HEK293T (cell line): ENCODE results near the gene ACBD4.

Experiments used
- CTCF ChIA-PET: fragments of 350-600 bp; formaldehyde crosslinking; extraction: SDS; loops from one replicate; lab custom pipeline; 2021; ENCODE audit warnings: antibody characterized with exemption, inconsistent platforms; lab: Yijun Ruan, JAX
- POLR2A ChIA-PET: fragments of 350-600 bp; formaldehyde crosslinking; extraction: SDS; loops from one replicate; lab custom pipeline; 2020; ENCODE audit warnings: antibody characterized with exemption, inconsistent platforms; lab: Yijun Ruan, JAX
- DNase-seq: peaks from one replicate; pipeline ENCODE4 v3.0.0; 2012; ENCODE audit warnings: mixed read lengths; ENCODE audit errors: extremely low spot score
- ARNT ChIP-seq: fragments of 450-650 bp; IDR thresholded peaks from 2 replicates; pipeline ENCODE4 v1.6.1; 2017; ENCODE audit warnings: mild to moderate bottlenecking
- BHLHE40 ChIP-seq: fragments of 450-650 bp; IDR thresholded peaks from 2 replicates; pipeline ENCODE4 v1.6.1; 2016; ENCODE audit warnings: mild to moderate bottlenecking, moderate library complexity, borderline replicate concordance
- CTBP1 ChIP-seq: fragments of 450-650 bp; IDR thresholded peaks from 2 replicates; pipeline ENCODE4 v1.6.1; 2016; ENCODE audit warnings: borderline replicate concordance
- ELF4 ChIP-seq: fragments of 450-650 bp; IDR thresholded peaks from 2 replicates; pipeline ENCODE4 v1.6.1; 2017; ENCODE audit warnings: antibody characterized with exemption
- FOXA1 ChIP-seq: fragments of 450-650 bp; IDR thresholded peaks from 2 replicates; pipeline ENCODE4 v1.6.1; 2016; ENCODE audit warnings: mild to moderate bottlenecking
- FOXK2 ChIP-seq: fragments of 450-650 bp; IDR thresholded peaks from 2 replicates; pipeline ENCODE4 v1.6.1; 2016; ENCODE audit warnings: mild to moderate bottlenecking
- FOXM1 ChIP-seq: fragments of 450-650 bp; IDR thresholded peaks from 2 replicates; pipeline ENCODE4 v1.6.1; 2017; ENCODE audit warnings: mild to moderate bottlenecking, borderline replicate concordance
- HDGF ChIP-seq: fragments of 450-650 bp; IDR thresholded peaks from 2 replicates; pipeline ENCODE4 v1.6.1; 2017; ENCODE audit warnings: antibody characterized with exemption, borderline replicate concordance
- L3MBTL2 ChIP-seq: fragments of 450-650 bp; conservative IDR thresholded peaks from 2 replicates; pipeline ENCODE4 v1.6.1; 2016; ENCODE audit warnings: mild to moderate bottlenecking
- LEF1 ChIP-seq: fragments of 450-650 bp; IDR thresholded peaks from 2 replicates; pipeline ENCODE4 v1.6.1; 2017; ENCODE audit warnings: mild to moderate bottlenecking, borderline replicate concordance
- NFRKB ChIP-seq: fragments of 450-650 bp; IDR thresholded peaks from 2 replicates; pipeline ENCODE4 v1.6.1; 2016; ENCODE audit warnings: mild to moderate bottlenecking, moderate library complexity
- SP1 ChIP-seq: fragments of 450-650 bp; IDR thresholded peaks from 2 replicates; pipeline ENCODE4 v1.6.1; 2017
- SUZ12 ChIP-seq: fragments of 450-650 bp; IDR thresholded peaks from 2 replicates; pipeline ENCODE4 v1.6.1; 2016; ENCODE audit warnings: mild to moderate bottlenecking
- TARDBP ChIP-seq: fragments of 450-650 bp; IDR thresholded peaks from 2 replicates; pipeline ENCODE4 v1.6.1; 2016
- ZNF384 ChIP-seq: fragments of 450-650 bp; IDR thresholded peaks from 2 replicates; pipeline ENCODE4 v1.6.1; 2016
- TF ChIP-seq, protein P1 (sequence below): fragments of 450-650 bp; IDR thresholded peaks from 2 replicates; pipeline ENCODE4 v1.6.1; 2016

The ACBD4 gene

DNA sequence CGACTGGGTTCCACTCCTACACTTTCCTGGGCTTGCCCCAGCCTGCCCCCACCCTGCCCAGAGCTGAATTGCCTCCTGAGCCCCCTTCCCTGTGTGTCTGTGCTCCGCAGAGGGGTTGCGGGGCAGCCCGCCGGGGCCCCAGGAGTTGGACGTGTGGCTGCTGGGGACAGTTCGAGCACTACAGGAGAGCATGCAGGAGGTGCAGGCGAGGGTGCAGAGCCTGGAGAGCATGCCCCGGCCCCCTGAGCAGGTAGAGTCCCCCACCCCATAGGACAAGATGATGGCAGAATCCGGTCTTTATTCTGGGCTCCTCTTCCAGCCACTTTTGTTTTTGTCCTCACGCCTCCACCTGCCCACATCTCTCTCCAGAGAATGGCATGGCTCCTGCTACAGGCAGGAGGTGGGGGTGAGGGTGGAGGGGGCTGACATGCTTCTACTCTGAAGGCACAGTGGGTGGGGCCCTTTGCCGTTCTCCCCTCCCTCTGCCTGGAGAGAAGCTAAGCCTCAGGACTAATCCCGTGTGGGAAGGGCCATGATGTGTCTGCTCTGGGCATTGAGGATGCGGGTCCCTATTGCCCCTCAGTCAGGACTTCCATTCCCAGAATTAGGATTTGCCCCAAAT is 3.5 kb downstream of the ACBD4 start:
- TF ChIP-seq ARNT (no peak), HDGF (no peak), LEF1 (no peak), TARDBP (no peak)
- ChIA-PET POLR2A (interaction anchor here (1.5 kb wide), 3 partner anchors 9 to 22 kb away, joined by 5 to 17 read pairs (median 10); partner anchors contain the start of genes HEXIM1 and HEXIM2), CTCF (interaction anchor here (0.6 to 1.3 kb wide), 2 partner anchors 25 to 59 kb away, joined by 3 to 4 read pairs; no protein-coding TSS in a partner anchor)
- DNase-seq = no peak

DNA sequence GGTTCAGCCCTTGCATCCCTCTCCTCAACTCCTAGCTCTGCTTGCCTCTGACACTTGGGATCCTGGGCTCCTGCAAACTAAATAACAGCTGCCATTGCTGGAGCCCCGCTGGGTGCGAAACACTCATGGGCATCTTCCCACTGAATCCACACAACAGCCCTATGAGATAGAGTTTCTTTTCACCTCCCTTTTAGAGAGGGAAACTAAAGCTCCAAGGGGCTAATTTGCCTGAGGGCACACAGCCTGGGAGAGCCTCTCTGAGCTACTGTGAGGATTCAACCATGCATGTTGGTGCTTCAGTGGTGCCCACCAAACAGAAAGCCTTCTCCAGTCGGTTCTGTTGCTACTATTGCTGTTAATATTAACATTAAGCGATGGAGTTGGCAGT is 4.0 kb downstream of the ACBD4 start:
- POLR2A ChIA-PET = interaction anchor here (1.5 kb wide), 3 partner anchors 9 to 22 kb away, joined by 5 to 17 read pairs (median 10); partner anchors contain the start of genes HEXIM1 and HEXIM2

DNA sequence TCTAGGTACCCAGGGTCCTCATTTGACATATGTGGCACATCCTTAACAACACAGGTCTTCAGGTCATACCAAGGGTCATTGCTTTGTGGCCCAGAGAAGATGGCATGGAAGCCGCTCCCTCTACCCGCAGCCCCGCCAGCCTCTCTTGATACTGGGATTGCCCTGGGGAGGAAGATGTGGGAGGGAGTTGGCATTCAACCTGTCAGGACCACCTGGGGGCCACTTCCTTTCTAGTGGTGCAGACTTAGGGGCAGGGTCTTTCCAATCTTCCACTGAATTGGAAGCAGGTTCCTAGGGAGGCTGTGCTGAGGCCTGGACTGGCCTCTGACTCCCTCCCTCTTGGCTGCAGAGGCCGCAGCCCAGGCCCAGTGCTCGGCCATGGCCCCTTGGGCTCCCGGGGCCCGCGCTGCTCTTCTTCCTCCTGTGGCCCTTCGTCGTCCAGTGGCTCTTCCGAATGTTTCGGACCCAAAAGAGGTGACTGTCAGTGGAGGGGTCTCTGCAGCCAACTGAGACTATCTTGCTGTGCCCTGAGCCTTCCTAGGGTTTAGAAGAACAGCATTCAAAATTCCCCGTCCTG is 7.7 kb downstream of the ACBD4 start:
- no peak for TF ChIP-seq SP1
- no peak for TF ChIP-seq ARNT
- TF ChIP-seq FOXK2 = no peak
- no peak for TF ChIP-seq NFRKB
- TF ChIP-seq FOXM1 = no peak
- TF ChIP-seq TARDBP = no peak
- no peak for TF ChIP-seq FOXA1
- no peak for DNase-seq
- CTCF ChIA-PET = interaction anchor here (0.6 to 0.8 kb wide), 2 partner anchors 8 to 9 kb away, joined by 3 read pairs; partner anchors contain the start of gene ACBD4
- POLR2A ChIA-PET = interaction anchor here (1.2 to 1.3 kb wide), 2 partner anchors 8 to 18 kb away, joined by 3 to 4 read pairs; partner anchors contain the start of genes ACBD4 and HEXIM2

More for the DNA sequence above, 4.0 kb downstream of the ACBD4 start:
- CTCF ChIA-PET = interaction anchor here (0.9 kb wide), 1 partner anchor 59 kb away, joined by 3 read pairs; no protein-coding TSS in a partner anchor
- no peak for DNase-seq
- TF ChIP-seq HDGF (no peak), FOXA1 (no peak), FOXK2 (no peak), LEF1 (no peak)

DNA sequence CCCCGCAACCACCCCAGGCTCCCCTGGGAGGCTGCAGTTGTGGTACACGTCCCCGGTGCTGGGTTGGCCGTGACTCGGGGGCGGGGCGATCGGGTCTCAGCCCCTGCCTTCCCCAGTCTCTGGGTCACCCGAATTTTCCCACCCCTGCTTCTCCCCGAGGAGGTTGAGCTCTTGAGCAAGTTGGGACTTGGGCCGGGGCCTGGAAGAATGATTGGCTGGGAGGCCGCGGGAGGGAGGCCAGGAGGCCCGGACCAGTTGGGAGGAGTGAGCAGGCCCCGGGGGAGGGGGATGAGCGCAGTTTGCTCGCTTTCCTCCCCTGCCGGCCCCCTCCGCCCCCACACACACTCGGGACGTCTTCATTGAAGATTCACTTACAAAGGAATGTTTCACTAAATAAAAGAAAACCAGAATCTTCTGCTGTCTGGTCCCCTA is 8.3 kb downstream of the ACBD4 start:
- ChIA-PET CTCF (interaction anchor here (0.6 to 0.8 kb wide), 2 partner anchors 8 kb away, joined by 3 read pairs; partner anchors contain the start of gene ACBD4), POLR2A (interaction anchor here (1.2 to 1.3 kb wide), 2 partner anchors 8 to 18 kb away, joined by 3 to 4 read pairs; partner anchors contain the start of genes ACBD4 and HEXIM2)
- no peak for DNase-seq
- TF ChIP-seq LEF1 (no peak), FOXA1 (no peak), NFRKB (no peak), SP1 (no peak), FOXK2 (no peak), BHLHE40 (no peak), SUZ12 (no peak), CTBP1 (no peak), FOXM1 (no peak), ELF4 (no peak), L3MBTL2 (no peak), HDGF (no peak), ZNF384 (no peak), ARNT (no peak), TARDBP (no peak)
- TF ChIP-seq, protein P1, sequence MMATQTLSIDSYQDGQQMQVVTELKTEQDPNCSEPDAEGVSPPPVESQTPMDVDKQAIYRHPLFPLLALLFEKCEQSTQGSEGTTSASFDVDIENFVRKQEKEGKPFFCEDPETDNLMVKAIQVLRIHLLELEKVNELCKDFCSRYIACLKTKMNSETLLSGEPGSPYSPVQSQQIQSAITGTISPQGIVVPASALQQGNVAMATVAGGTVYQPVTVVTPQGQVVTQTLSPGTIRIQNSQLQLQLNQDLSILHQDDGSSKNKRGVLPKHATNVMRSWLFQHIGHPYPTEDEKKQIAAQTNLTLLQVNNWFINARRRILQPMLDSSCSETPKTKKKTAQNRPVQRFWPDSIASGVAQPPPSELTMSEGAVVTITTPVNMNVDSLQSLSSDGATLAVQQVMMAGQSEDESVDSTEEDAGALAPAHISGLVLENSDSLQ = no peak

DNA sequence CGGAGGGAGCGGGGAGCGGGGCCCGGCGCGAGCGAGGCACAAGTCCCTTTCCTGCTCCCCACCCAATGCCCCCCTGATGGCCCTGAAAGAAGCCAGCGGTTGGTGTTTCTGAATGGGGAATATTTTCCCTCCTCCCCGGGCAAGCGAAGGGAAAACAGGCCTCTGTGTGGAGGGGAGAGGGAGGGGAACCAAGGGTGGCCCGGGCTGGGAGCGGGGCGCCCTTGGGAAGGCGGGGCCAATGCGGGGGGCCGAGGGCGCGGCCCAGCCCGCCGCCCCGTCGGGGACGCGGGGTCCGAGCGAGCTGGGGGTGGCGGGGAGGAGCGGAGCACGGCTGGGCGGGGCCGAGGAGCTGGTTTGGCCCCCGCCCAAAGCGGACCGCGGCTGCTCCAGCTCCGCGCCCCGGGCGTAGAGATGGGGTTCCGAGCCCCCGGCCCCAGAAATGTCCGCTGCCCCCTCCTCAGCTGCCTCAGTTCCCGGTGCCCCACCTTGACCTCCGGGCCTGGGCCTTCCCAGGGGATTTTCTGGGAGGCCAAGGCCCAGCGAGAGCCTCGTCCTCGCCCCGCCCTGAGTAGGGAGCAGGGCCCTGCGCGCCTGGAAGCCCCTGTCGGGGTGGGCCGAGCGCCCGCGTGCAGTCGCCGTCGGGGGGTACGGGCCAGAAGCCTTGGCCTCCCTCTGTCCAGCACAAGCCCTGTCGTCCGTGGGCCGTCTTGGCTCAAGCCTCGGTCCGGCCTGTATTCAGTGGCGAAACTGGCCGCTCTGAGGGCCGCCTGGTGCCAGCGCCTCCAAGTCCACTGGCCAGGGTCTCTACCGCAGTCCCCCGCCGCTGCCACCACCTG is 8.9 kb downstream of the ACBD4 start:
- ChIA-PET CTCF (interaction anchor here (2.5 kb wide), 1 partner anchor 9 kb away, joined by 29 read pairs; the partner anchor contains the start of gene ACBD4), POLR2A (interaction anchor here (1.2 to 1.3 kb wide), 2 partner anchors 9 to 17 kb away, joined by 3 to 4 read pairs; partner anchors contain the start of genes ACBD4 and HEXIM2)
- DNase-seq = no peak
- TF ChIP-seq SP1 (no peak), LEF1 (no peak), BHLHE40 (no peak), ELF4 (no peak), HDGF (no peak), ZNF384 (no peak), SUZ12 (no peak), ARNT (no peak), FOXA1 (no peak), FOXM1 (no peak), CTBP1 (no peak), FOXK2 (no peak), L3MBTL2 (no peak), NFRKB (no peak), TARDBP (no peak)
- TF ChIP-seq, protein P1 = no peak

DNA sequence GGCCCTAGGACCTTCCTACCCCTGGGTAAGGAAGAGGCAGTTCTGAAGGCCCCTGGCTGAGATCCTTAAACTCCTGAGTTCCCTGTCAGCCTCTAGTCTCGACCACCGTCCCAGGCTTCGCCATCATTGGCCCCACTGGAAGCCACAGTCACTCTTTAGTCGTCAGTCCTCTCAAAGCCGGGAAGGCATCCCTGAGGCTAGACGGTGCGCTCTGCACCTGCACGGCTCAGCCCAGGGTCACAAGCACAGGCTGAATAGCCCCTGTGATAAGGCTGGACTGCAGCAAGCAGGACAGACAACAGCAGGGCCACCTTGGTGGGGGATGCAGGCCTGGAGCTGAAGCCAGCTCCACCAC is 9.5 kb downstream of the ACBD4 start:
- no peak for DNase-seq
- no peak for TF ChIP-seq ELF4
- TF ChIP-seq SUZ12 = no peak
- TF ChIP-seq, protein P1 = no peak
- TF ChIP-seq FOXA1 = no peak
- ChIA-PET POLR2A (interaction anchor here (1.8 to 8.6 kb wide), 2 partner anchors 16 to 53 kb away, joined by 5 to 345 read pairs; partner anchors contain the start of gene HEXIM2), CTCF (interaction anchor here (2.5 kb wide), 1 partner anchor 9 kb away, joined by 29 read pairs; the partner anchor contains the start of gene ACBD4)
